Ectodermal cell (in vitro differentiated cells): ENCODE measurements around the gene MYCL. TPM values are rescaled to one million over a fixed set of nuclear protein-coding genes. Genes with fewer than 3 reads are reported as not detected.
A peak's percentile ranks its signal among the peaks of the same experiment; 100 is the strongest.

Source experiments
- H3K27ac ChIP-seq: 2 replicates; pipeline ENCODE4 v1.7.0; 2013; ENCODE audit warnings: mild to moderate bottlenecking, low read depth, low read length; ENCODE audit not compliant: insufficient read depth, poor library complexity, severe bottlenecking
- H3K27me3 ChIP-seq: 2 replicates; pipeline ENCODE4 v1.7.0; 2013; ENCODE audit warnings: mild to moderate bottlenecking, low read length; ENCODE audit not compliant: insufficient read depth, control insufficient read depth, poor library complexity, severe bottlenecking
- H3K36me3 ChIP-seq: one replicate; pipeline ENCODE4 v1.7.0; 2013; ENCODE audit warnings: low read length; ENCODE audit not compliant: control insufficient read depth, insufficient read depth
- H3K4me1 ChIP-seq: one replicate; pipeline ENCODE4 v1.7.0; 2013; ENCODE audit warnings: low read length; ENCODE audit not compliant: control insufficient read depth, insufficient read depth
- H3K4me3 ChIP-seq: 2 replicates; pipeline ENCODE4 v1.7.0; 2013; ENCODE audit warnings: low read depth, low read length, control low read depth; ENCODE audit not compliant: insufficient read depth
- H3K9me3 ChIP-seq: 2 replicates; pipeline ENCODE4 v1.7.0; 2013; ENCODE audit warnings: mild to moderate bottlenecking, low read length, moderate library complexity; ENCODE audit not compliant: control insufficient read depth
- WGBS, 2 experiments: methylation state at CpG; one replicate each; pipeline ENCODE4 v1.1.7; 2013; ENCODE audit warnings: missing lambda C conversion rate in 2 of 2; 5-methylcytosine and 5-hydroxymethylcytosine counted together
- polyA plus RNA-seq, 4 experiments: library from polyadenylated mRNA; stranded (reverse); fragments of 50-300 nt; gene quantifications; one replicate each; pipeline ENCODE4 v1.2.3, GENCODE V29; 2013

Gene MYCL
- 48.7 TPM for polyA plus RNA-seq (2013, experiment 1 of 4)
- polyA plus RNA-seq (2013, experiment 2 of 4), result 63.9 TPM
- polyA plus RNA-seq (2013, experiment 3 of 4), result 49.1 TPM
- 56.8 TPM for polyA plus RNA-seq (2013, experiment 4 of 4)

GRCh38 chr1:39901714-39902459, at the start of gene MYCL:
MYCL (minus strand) TSS chr1:39901917; CDS start chr1:39901434, 483 bp downstream.
- H3K36me3 ChIP-seq, result no peaks in the 10 kb centered on the region
- WGBS, 2 experiments, result 0% methylated on average over 92 of the region's 92 CpGs
- H3K27ac ChIP-seq, result no peak within 1 kb of the TSS

GRCh38 chr1:39949891-39950290, 48.2 kb upstream of the MYCL start:
- no peaks in the 10 kb centered on the region for H3K4me1 ChIP-seq
- peaks cover 22% of the 10 kb centered on the region for H3K27me3 ChIP-seq
- 93 to 96% methylated on average over 2 of the region's 2 CpGs for WGBS, 2 experiments
- no peaks in the 10 kb centered on the region for H3K36me3 ChIP-seq
- H3K27ac ChIP-seq, result no peak overlapping the region
- H3K4me3 ChIP-seq, result no peak overlapping the region
- no peaks in the 10 kb centered on the region for H3K9me3 ChIP-seq

More at GRCh38 chr1:39901714-39902459, at the start of gene MYCL:
- peak within 1 kb of the TSS; percentile 81 for H3K4me3 ChIP-seq
- H3K4me1 ChIP-seq, result peaks cover 18% of the 10 kb centered on the region
- no peaks in the 10 kb centered on the region for H3K9me3 ChIP-seq
- H3K27me3 ChIP-seq, result peaks cover 20% of the 10 kb centered on the region

- no peaks in the 10 kb centered on the region for H3K9me3 ChIP-seq
Observed at GRCh38 chr1:39947260-39947659, 45.5 kb upstream of the MYCL start.

GRCh38 chr1:39946216-39946615, 44.5 kb upstream of the MYCL start:
- H3K9me3 ChIP-seq, result no peaks in the 10 kb centered on the region
- no peaks in the 10 kb centered on the region for H3K4me1 ChIP-seq
- no peaks in the 10 kb centered on the region for H3K36me3 ChIP-seq
- WGBS, 2 experiments, result 90 to 93% methylated on average over 4 of the region's 4 CpGs
- H3K27me3 ChIP-seq, result no peaks in the 10 kb centered on the region
- H3K27ac ChIP-seq, result no peak overlapping the region
- H3K4me3 ChIP-seq, result no peak overlapping the region

More at GRCh38 chr1:39947260-39947659, 45.5 kb upstream of the MYCL start:
- H3K36me3 ChIP-seq, result no peaks in the 10 kb centered on the region
- 92 to 96% methylated on average over 4 of the region's 4 CpGs for WGBS, 2 experiments
- no peak overlapping the region for H3K4me3 ChIP-seq
- no peaks in the 10 kb centered on the region for H3K4me1 ChIP-seq
- no peaks in the 10 kb centered on the region for H3K27me3 ChIP-seq
- no peak overlapping the region for H3K27ac ChIP-seq

- 84 to 92% methylated on average over 8 of the region's 8 CpGs for WGBS, 2 experiments
- H3K36me3 ChIP-seq, result no peaks in the 10 kb centered on the region
- H3K27ac ChIP-seq, result no peak overlapping the region
- H3K9me3 ChIP-seq, result no peaks in the 10 kb centered on the region
- no peak overlapping the region for H3K4me3 ChIP-seq
- no peaks in the 10 kb centered on the region for H3K27me3 ChIP-seq
- H3K4me1 ChIP-seq, result no peaks in the 10 kb centered on the region
Observed at GRCh38 chr1:39944410-39945112, 42.8 kb upstream of the MYCL start.

- Histone ChIP-seq H3K4me1 (no peaks in the 10 kb centered on the region), H3K4me3 (no peak overlapping the region), H3K36me3 (no peaks in the 10 kb centered on the region), H3K9me3 (no peaks in the 10 kb centered on the region), H3K27ac (no peak overlapping the region), H3K27me3 (no peaks in the 10 kb centered on the region)
- 88 to 89% methylated on average over 14 of the region's 14 CpGs for WGBS, 2 experiments
Observed at GRCh38 chr1:39943471-39944290, 42.0 kb upstream of the MYCL start.

- H3K9me3 ChIP-seq, result no peaks in the 10 kb centered on the region
- H3K4me1 ChIP-seq, result no peaks in the 10 kb centered on the region
- H3K4me3 ChIP-seq, result no peak overlapping the region
- no peaks in the 10 kb centered on the region for H3K36me3 ChIP-seq
- no peak overlapping the region for H3K27ac ChIP-seq
- WGBS, 2 experiments, result 92 to 94% methylated on average over 9 of the region's 9 CpGs
- H3K27me3 ChIP-seq, result no peaks in the 10 kb centered on the region
Observed at GRCh38 chr1:39940980-39941871, 39.5 kb upstream of the MYCL start.

GRCh38 chr1:39940253-39940652, 38.5 kb upstream of the MYCL start:
- Histone ChIP-seq H3K9me3 (no peaks in the 10 kb centered on the region), H3K4me1 (no peaks in the 10 kb centered on the region)
- WGBS, 2 experiments, result 90 to 94% methylated on average over 5 of the region's 5 CpGs

GRCh38 chr1:39938856-39939255, 37.1 kb upstream of the MYCL start:
- H3K27ac ChIP-seq, result no peak overlapping the region
- no peaks in the 10 kb centered on the region for H3K9me3 ChIP-seq
- H3K27me3 ChIP-seq, result no peaks in the 10 kb centered on the region
- no peaks in the 10 kb centered on the region for H3K4me1 ChIP-seq
- 92 to 97% methylated on average over 8 of the region's 8 CpGs for WGBS, 2 experiments
- no peaks in the 10 kb centered on the region for H3K36me3 ChIP-seq
- no peak overlapping the region for H3K4me3 ChIP-seq

More at GRCh38 chr1:39940253-39940652, 38.5 kb upstream of the MYCL start:
- Histone ChIP-seq H3K27ac (no peak overlapping the region), H3K27me3 (no peaks in the 10 kb centered on the region), H3K4me3 (no peak overlapping the region), H3K36me3 (no peaks in the 10 kb centered on the region)
